Motor neuron (in vitro differentiated cells): ENCODE results near the gene GPR83. TPM values are rescaled to one million over a fixed set of nuclear protein-coding genes. Genes with fewer than 3 reads are reported as not detected.

Experiments
- ATAC-seq, 8 experiments: fragments of 200-7000 bp; cut with Tn5 transposase; replicated peaks in 6 of 8; 2 replicates each; pipeline ENCODE4 v1.8.0; 2021; ENCODE audit warnings: mild to moderate bottlenecking in 8 of 8, moderate library complexity in 8 of 8
- H3K27ac ChIP-seq, 2 donors: fragments of 250-450 bp; sonication (Bioruptor Pico); 2 replicates each; pipeline ENCODE4 v1.9.0; 2021; ENCODE audit warnings: antibody characterized with exemption in 2 of 2, mild to moderate bottlenecking in 2 of 2, moderate library complexity in 1 of 2
- H3K4me1 ChIP-seq, 2 donors: fragments of 250-450 bp; sonication (Bioruptor Pico); replicated peaks in 1 of 2; 2 replicates each; pipeline ENCODE4 v1.6.1; 2021; ENCODE audit warnings: antibody characterized with exemption in 2 of 2, mild to moderate bottlenecking in 2 of 2, moderate library complexity in 1 of 2
- H3K4me3 ChIP-seq, 5 donors: fragments of 250-450 bp; sonication (Bioruptor Pico); 2 replicates each; pipeline ENCODE4 v1.9.0; 2021; ENCODE audit warnings: antibody characterized with exemption in 5 of 5, mild to moderate bottlenecking in 5 of 5, moderate library complexity in 4 of 5
- WGBS, 10 experiments: fragments of 450-650 bp; shearing (Covaris generic); methylation state at CpG; one replicate each; pipeline ENCODE4 v1.0.0; 2022; 5-methylcytosine and 5-hydroxymethylcytosine counted together
- in situ Hi-C, 9 experiments: fragments of 400-800 bp; cut with MboI; loops; one replicate each; pipeline ENCODE4 v1.15.0; 2021; ENCODE audit warnings: low sequenced_read_pairs in 9 of 9, low pct_unique_long_range_greater_than_20kb in 2 of 9; ENCODE audit not compliant: unreplicated experiment in 9 of 9
- total RNA-seq, 8 experiments: library from RNA; unstranded; fragments of 300-600 nt; gene quantifications; 2 replicates each; pipeline versions ENCODE4 v1.2.3 to v1.2.4, GENCODE V29; 2022

GPR83 gene
- 1 to 10 TPM in 6 of 8 experiments, under 1 TPM in 1, not detected in 1; 0.21 to 8.6 (median 1.8) TPM for total RNA-seq

- in situ Hi-C loops = no loop called here
- Histone ChIP-seq H3K4me1 (peaks cover 7 to 9% of the 10 kb centered on the region in 2 donors), H3K27ac (no peak within 1 kb of the TSS), H3K4me3 (peak within 1 kb of the TSS; percentile 42 to 51 (median 43))
- WGBS, 10 experiments = 2 to 61% (median 14%) methylated on average over 4 to 17 of the region's 73 CpGs; no CpG with 5 or more reads in 1 of the 10 experiments
- peak; percentile 73 to 92 (median 89) for ATAC-seq
These were observed at the start of gene GPR83 for GRCh38 chr11:94400839-94401772. GPR83 (minus strand) TSS chr11:94401419; CDS start chr11:94401247, 172 bp downstream.

DNA sequence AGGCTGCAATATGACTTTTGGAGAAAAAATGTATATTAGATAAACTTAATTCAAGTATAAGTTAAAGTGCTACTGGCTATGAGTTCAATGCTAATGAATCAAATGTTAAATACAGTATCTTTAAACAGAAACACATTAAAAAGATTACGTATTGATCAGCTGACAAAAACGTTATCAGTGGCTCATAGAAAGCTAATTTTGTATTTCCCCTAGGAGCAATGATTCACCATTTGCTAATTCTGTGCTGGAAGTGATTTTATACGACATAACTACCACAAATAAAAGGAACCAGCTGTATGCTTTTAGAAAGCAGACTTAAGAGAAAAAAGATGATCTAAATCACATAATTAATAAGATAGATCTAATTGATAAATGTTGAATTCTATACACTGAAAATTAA, 48.8 kb upstream of the GPR83 start:
- WGBS, 10 experiments = 7 to 81% (median 38%) methylated on average over 1 to 3 of the region's 3 CpGs
- H3K4me1 ChIP-seq = peaks cover 7 to 17% of the 10 kb centered on the region in 2 donors
- no peak overlapping the region for H3K27ac ChIP-seq
- ATAC-seq = peak in 7 of 8 experiments; percentile 9 to 79 (median 30)
- in situ Hi-C loops = no loop called here
- no peak overlapping the region for H3K4me3 ChIP-seq

GRCh38 chr11:94449437-94449836, 48.2 kb upstream of the GPR83 start:
- peak in 7 of 8 experiments; percentile 70 to 93 (median 90) for ATAC-seq
- no peak overlapping the region for H3K4me3 ChIP-seq
- H3K4me1 ChIP-seq = peaks cover 7 to 17% of the 10 kb centered on the region in 2 donors
- no peak overlapping the region for H3K27ac ChIP-seq
- WGBS, 10 experiments = 0 to 100% (median 83%) methylated on average over 1 to 2 of the region's 2 CpGs; no CpG with 5 or more reads in 4 of the 10 experiments
- in situ Hi-C loops = loop anchor here in 1 of 9 experiments (25.0 kb wide), 1 partner anchor 562 kb away; no protein-coding TSS in a partner anchor

DNA sequence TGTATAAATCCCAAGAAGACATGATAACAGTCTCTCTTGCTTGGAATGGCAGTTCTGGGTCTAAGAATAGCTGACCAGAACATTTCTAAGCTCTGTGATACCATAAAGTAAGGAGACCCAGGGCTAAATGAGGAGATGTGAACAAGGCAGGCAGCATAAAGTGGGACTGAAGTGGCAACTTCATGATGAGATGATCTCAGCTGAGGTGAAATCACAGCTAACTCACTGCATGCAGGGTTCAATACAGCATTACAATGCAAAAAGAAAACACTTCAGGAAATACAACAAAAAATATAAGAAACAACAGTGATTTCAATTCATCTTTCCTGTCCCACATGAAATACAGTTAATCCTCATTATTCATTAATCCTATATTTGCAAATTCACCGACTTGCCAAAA, 47.8 kb upstream of the GPR83 start:
- 0 to 100% (median 86%) methylated on average over 1 of the region's 1 CpG; no CpG with 5 or more reads in 5 of the 10 experiments for WGBS, 10 experiments
- in situ Hi-C loops = loop anchor here in 1 of 9 experiments (25.0 kb wide), 1 partner anchor 562 kb away; no protein-coding TSS in a partner anchor
- ATAC-seq = peak in 5 of 8 experiments; percentile 38 to 80 (median 57)
- H3K4me3 ChIP-seq = no peak overlapping the region
- no peak overlapping the region for H3K27ac ChIP-seq
- H3K4me1 ChIP-seq = peaks cover 7 to 17% of the 10 kb centered on the region in 2 donors

GRCh38 chr11:94447149-94447548, 45.9 kb upstream of the GPR83 start:
- H3K4me3 ChIP-seq = no peak overlapping the region
- in situ Hi-C loops = loop anchor here in 1 of 9 experiments (25.0 kb wide), 1 partner anchor 560 kb away; no protein-coding TSS in a partner anchor
- H3K4me1 ChIP-seq = peaks cover 7 to 17% of the 10 kb centered on the region in 2 donors
- peak in 4 of 8 experiments; percentile 39 to 69 (median 54) for ATAC-seq
- H3K27ac ChIP-seq = no peak overlapping the region
- WGBS, 10 experiments = 20 to 100% (median 51%) methylated on average over 1 to 4 of the region's 4 CpGs; no CpG with 5 or more reads in 1 of the 10 experiments

DNA sequence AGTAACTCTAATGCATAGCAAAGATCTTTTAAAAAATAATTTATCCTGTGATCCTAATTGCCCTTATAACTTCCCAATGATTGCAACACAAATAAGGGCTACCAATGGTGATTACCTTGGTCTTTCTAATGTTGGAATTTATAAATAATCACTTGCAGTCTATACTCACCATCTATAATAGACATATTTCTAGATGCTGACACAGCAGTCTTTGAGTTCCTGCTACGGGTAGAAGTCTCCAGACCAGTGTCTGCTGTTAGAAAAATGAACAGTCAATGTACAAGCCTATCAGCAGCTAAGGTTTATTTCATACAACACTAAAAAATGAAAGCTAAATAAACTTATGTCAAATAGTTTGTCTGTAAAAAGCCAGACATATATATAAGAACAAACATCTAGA, 44.4 kb upstream of the GPR83 start:
- in situ Hi-C loops = loop anchor here in 1 of 9 experiments (25.0 kb wide), 1 partner anchor 558 kb away; no protein-coding TSS in a partner anchor
- Histone ChIP-seq H3K27ac (no peak overlapping the region), H3K4me1 (peaks cover 7 to 17% of the 10 kb centered on the region in 2 donors), H3K4me3 (no peak overlapping the region)
- ATAC-seq = no peak
- 67 to 100% (median 100%) methylated on average over 1 of the region's 1 CpG; no CpG with 5 or more reads in 3 of the 10 experiments for WGBS, 10 experiments

DNA sequence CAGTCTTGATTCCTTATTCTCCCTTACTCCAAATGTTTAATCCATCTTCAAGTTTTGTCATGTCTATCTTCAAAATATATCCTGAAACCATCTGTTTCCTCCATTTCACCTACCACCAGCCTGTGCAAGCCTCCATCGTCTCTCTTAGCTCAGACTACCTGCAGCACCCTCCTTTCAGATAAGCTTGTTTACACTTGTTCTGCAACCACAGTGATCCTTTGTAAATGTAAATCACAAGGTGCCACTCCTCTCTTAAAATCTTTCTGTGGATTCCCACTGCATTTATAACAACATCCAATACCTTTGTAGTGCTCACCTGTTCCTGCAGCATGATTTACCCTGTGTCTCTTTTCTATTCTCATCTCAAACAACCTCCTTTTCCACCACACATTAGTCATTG, 31.8 kb upstream of the GPR83 start:
- Histone ChIP-seq H3K4me3 (no peak overlapping the region), H3K4me1 (no peaks in the 10 kb centered on the region), H3K27ac (no peak overlapping the region)
- in situ Hi-C loops = loop anchor here in 1 of 9 experiments (25.0 kb wide), 1 partner anchor 546 kb away; no protein-coding TSS in a partner anchor
- 0 to 100% (median 67%) methylated on average over 1 of the region's 1 CpG; no CpG with 5 or more reads in 5 of the 10 experiments for WGBS, 10 experiments
- ATAC-seq = no peak

GRCh38 chr11:94424662-94425061, 23.4 kb upstream of the GPR83 start:
- 9 to 100% (median 80%) methylated on average over 1 to 2 of the region's 2 CpGs; no CpG with 5 or more reads in 1 of the 10 experiments for WGBS, 10 experiments
- ATAC-seq = no peak

GRCh38 chr11:94424011-94424410, 22.8 kb upstream of the GPR83 start:
- in situ Hi-C loops = no loop called here
- WGBS, 10 experiments = 50 to 100% (median 100%) methylated on average over 1 to 2 of the region's 2 CpGs; no CpG with 5 or more reads in 5 of the 10 experiments

More at GRCh38 chr11:94424662-94425061, 23.4 kb upstream of the GPR83 start:
- no peak overlapping the region for H3K27ac ChIP-seq
- no peak overlapping the region for H3K4me3 ChIP-seq
- in situ Hi-C loops = loop anchor here in 1 of 9 experiments (25.0 kb wide), 1 partner anchor 537 kb away; no protein-coding TSS in a partner anchor
- H3K4me1 ChIP-seq = no peaks in the 10 kb centered on the region

DNA sequence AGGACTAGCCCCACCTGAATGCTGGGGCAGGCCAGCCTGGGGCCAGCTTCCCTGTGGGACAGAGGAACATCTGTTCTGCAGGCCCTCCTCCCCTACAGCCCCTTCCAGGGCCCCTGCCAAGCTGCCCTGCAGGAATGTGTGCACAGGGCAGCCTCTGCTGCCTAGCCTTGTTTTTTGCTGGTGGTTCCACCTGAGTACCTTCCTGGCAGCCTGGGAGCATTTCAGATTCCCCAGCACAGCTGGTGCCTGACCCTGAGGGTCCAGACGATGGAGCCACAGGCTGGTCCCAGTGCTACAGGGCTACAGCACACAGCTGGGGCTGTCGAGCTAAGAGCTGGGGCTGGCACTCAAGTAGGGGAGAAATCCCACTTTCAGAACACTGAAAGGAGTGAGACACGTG, 22.3 kb upstream of the GPR83 start:
- Histone ChIP-seq H3K27ac (no peak overlapping the region), H3K4me1 (no peaks in the 10 kb centered on the region), H3K4me3 (no peak overlapping the region)
- 57 to 100% methylated on average over 1 of the region's 3 CpGs; no CpG with 5 or more reads in 8 of the 10 experiments for WGBS, 10 experiments
- no peak for ATAC-seq
- in situ Hi-C loops = no loop called here

More at GRCh38 chr11:94424011-94424410, 22.8 kb upstream of the GPR83 start:
- ATAC-seq = no peak
- no peak overlapping the region for H3K4me3 ChIP-seq
- no peak overlapping the region for H3K27ac ChIP-seq
- no peaks in the 10 kb centered on the region for H3K4me1 ChIP-seq

- Histone ChIP-seq H3K27ac (no peak overlapping the region), H3K4me1 (no peaks in the 10 kb centered on the region), H3K4me3 (no peak overlapping the region)
- 56 to 93% (median 85%) methylated on average over 1 to 3 of the region's 3 CpGs; no CpG with 5 or more reads in 2 of the 10 experiments for WGBS, 10 experiments
- in situ Hi-C loops = no loop called here
- peak in 5 of 8 experiments; percentile 42 to 70 (median 55) for ATAC-seq
These were observed 17.0 kb upstream of the GPR83 start for GRCh38 chr11:94418123-94418765.

GRCh38 chr11:94417386-94417987, 16.3 kb upstream of the GPR83 start:
- in situ Hi-C loops = no loop called here
- ATAC-seq = peak in 3 of 8 experiments; percentile 33 to 49 (median 43)
- Histone ChIP-seq H3K4me3 (no peak overlapping the region), H3K27ac (no peak overlapping the region), H3K4me1 (no peaks in the 10 kb centered on the region)
- WGBS, 10 experiments = 26 to 90% (median 72%) methylated on average over 1 to 4 of the region's 4 CpGs
